PC-9 (cell line): Measurements from ENCODE around the gene CD274.

ENCODE experiments used
- EZH2 ChIP-seq: fragments of 200-600 bp; sonication (generic); IDR thresholded peaks from 2 replicates; pipeline ENCODE4 v1.8.0; 2017; ENCODE audit warnings: antibody characterized with exemption, low read depth
- TF ChIP-seq, protein P1 (sequence below): fragments of 200-600 bp; sonication (generic); conservative IDR thresholded peaks from 2 replicates; pipeline ENCODE4 v1.6.1; 2017; ENCODE audit warnings: mixed run types, antibody characterized with exemption, mild to moderate bottlenecking, moderate library complexity

- TF ChIP-seq, protein P1, sequence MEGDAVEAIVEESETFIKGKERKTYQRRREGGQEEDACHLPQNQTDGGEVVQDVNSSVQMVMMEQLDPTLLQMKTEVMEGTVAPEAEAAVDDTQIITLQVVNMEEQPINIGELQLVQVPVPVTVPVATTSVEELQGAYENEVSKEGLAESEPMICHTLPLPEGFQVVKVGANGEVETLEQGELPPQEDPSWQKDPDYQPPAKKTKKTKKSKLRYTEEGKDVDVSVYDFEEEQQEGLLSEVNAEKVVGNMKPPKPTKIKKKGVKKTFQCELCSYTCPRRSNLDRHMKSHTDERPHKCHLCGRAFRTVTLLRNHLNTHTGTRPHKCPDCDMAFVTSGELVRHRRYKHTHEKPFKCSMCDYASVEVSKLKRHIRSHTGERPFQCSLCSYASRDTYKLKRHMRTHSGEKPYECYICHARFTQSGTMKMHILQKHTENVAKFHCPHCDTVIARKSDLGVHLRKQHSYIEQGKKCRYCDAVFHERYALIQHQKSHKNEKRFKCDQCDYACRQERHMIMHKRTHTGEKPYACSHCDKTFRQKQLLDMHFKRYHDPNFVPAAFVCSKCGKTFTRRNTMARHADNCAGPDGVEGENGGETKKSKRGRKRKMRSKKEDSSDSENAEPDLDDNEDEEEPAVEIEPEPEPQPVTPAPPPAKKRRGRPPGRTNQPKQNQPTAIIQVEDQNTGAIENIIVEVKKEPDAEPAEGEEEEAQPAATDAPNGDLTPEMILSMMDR, result peak; percentile 67
- TF ChIP-seq EZH2, result no peak
These were observed 25.2 kb upstream of the CD274 start for GRCh38 chr9:5425006-5425628.
